Breast epithelium (tissue), 3 donors: ENCODE results near the gene USP11.

Source experiments
- POLR2AphosphoS5 ChIP-seq, 3 donors: sonication (generic); formaldehyde crosslinking; IDR thresholded peaks; one replicate each; pipeline ENCODE4 v1.6.1; 2017; ENCODE audit warnings: antibody characterized with exemption in 3 of 3
- TF ChIP-seq, protein P1 (sequence below), 3 donors: fragments of 450-650 bp; IDR thresholded peaks; one replicate each; pipeline ENCODE4 v1.5.1; 2016 to 2017; ENCODE audit warnings: antibody characterized with exemption in 3 of 3, mild to moderate bottlenecking in 3 of 3, moderate library complexity in 3 of 3

DNA sequence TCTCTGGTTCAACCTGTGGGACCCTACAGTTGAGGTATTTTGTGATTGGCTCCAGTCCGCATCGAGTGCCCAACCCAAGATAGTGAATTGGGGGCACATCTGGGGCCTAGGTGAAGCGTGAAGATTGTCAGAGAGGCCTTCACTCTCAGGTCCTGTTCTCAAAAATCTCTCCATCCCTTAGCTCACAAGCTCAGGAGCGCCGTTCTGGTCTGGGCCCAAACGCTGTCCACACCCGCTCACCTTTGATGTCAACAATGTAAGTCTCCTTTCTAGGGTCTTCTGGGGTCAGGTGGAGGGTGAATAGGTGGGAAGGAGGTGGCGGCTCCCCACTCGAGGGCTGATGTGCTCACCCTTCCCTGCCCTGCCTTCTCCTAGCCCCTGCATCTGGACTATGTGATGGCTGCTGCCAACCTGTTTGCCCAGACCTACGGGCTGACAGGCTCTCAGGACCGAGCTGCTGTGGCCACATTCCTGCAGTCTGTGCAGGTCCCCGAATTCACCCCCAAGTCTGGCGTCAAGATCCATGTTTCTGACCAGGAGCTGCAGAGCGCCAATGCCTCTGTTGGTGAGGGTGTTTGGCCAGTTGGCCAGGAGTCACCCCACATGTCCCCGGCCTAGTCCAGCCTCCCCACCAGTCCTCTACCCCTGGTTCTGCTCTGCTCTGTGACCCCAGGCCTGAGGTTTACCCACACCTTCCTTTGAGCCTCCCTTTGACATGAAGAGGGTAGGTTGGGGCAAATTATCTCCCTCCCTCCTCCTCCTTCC is 22.0 kb upstream of the USP11 start:
- TF ChIP-seq, protein P1, sequence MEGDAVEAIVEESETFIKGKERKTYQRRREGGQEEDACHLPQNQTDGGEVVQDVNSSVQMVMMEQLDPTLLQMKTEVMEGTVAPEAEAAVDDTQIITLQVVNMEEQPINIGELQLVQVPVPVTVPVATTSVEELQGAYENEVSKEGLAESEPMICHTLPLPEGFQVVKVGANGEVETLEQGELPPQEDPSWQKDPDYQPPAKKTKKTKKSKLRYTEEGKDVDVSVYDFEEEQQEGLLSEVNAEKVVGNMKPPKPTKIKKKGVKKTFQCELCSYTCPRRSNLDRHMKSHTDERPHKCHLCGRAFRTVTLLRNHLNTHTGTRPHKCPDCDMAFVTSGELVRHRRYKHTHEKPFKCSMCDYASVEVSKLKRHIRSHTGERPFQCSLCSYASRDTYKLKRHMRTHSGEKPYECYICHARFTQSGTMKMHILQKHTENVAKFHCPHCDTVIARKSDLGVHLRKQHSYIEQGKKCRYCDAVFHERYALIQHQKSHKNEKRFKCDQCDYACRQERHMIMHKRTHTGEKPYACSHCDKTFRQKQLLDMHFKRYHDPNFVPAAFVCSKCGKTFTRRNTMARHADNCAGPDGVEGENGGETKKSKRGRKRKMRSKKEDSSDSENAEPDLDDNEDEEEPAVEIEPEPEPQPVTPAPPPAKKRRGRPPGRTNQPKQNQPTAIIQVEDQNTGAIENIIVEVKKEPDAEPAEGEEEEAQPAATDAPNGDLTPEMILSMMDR (IDR thresholded peaks at IDR 0.05): no peak
- TF ChIP-seq POLR2AphosphoS5 (IDR thresholded peaks at IDR 0.05): no peak
